MCF 10A (cell line): ENCODE measurements around the gene PTGS1. TPM values are rescaled to one million over a fixed set of nuclear protein-coding genes. Genes with fewer than 3 reads are reported as not detected.

Experiments
- BruUV-seq: library from RNA; stranded (reverse); fragments of 400-500 nt; replicated peaks from 2 replicates; lab custom pipeline; 2021; lab: Mats Ljungman, UMichigan
- CTCF ChIA-PET: fragments of 300-600 bp; sonication (Branson Sonifier 250); formaldehyde crosslinking; extraction: SDS; loops from one replicate; lab custom pipeline; 2021; ENCODE audit warnings: antibody characterized with exemption, inconsistent platforms; lab: Yijun Ruan, JAX
- POLR2A ChIA-PET: fragments of 300-600, 350-650 bp; sonication (Branson Sonifier 250); formaldehyde crosslinking; extraction: SDS; loops from one replicate; lab custom pipeline; 2020; ENCODE audit warnings: antibody characterized with exemption, inconsistent platforms; lab: Yijun Ruan, JAX
- DNase-seq: peaks from one replicate; pipeline ENCODE4 v3.0.0-alpha.2; 2018; ENCODE audit not compliant: unreplicated experiment
- H3K27ac Mint-ChIP-seq: one replicate; pipeline ENCODE4 v1.8.0; 2022; ENCODE audit warnings: mild to moderate bottlenecking, low read depth, mixed read lengths; ENCODE audit not compliant: unreplicated experiment
- H3K27me3 Mint-ChIP-seq: one replicate; pipeline ENCODE4 v1.8.0; 2022; ENCODE audit warnings: mixed read lengths; ENCODE audit not compliant: insufficient read depth, unreplicated experiment
- H3K36me3 Mint-ChIP-seq: one replicate; pipeline ENCODE4 v1.8.0; 2022; ENCODE audit warnings: mild to moderate bottlenecking, moderate library complexity, mixed read lengths; ENCODE audit not compliant: insufficient read depth, unreplicated experiment
- H3K4me1 Mint-ChIP-seq: one replicate; pipeline ENCODE4 v1.8.0; 2022; ENCODE audit warnings: mixed read lengths; ENCODE audit not compliant: insufficient read depth, unreplicated experiment
- H3K4me3 Mint-ChIP-seq: one replicate; pipeline ENCODE4 v1.8.0; 2022; ENCODE audit warnings: mild to moderate bottlenecking, moderate library complexity, mixed read lengths; ENCODE audit not compliant: unreplicated experiment
- H3K9me3 Mint-ChIP-seq: one replicate; pipeline ENCODE4 v1.8.0; 2022; ENCODE audit warnings: mixed read lengths; ENCODE audit not compliant: unreplicated experiment
- CTCF ChIP-seq: fragments of 200-600 bp; IDR thresholded peaks from one replicate; pipeline ENCODE4 v1.8.0; 2022; ENCODE audit warnings: antibody characterized with exemption, mild to moderate bottlenecking; ENCODE audit not compliant: unreplicated experiment
- intact Hi-C: fragments of 100-400 bp; cut with micrococcal nuclease; formaldehyde crosslinking; loops from 2 replicates; pipeline ENCODE4 v1.14.1; 2022
- total RNA-seq: library from RNA; stranded (reverse); gene quantifications from 2 replicates; pipeline ENCODE4 v1.2.3, GENCODE V29; 2022

The PTGS1 gene
- total RNA-seq, 1 experiment from 2014 or later = 0.70 TPM

- Mint-ChIP-seq H3K4me1 (peaks cover 7% of the 10 kb centered on the region), H3K27ac (no peak overlapping the region), H3K27me3 (peaks cover 20% of the 10 kb centered on the region), H3K4me3 (no peak overlapping the region), H3K9me3 (no peaks in the 10 kb centered on the region), H3K36me3 (peaks cover 10% of the 10 kb centered on the region)
- TF ChIP-seq CTCF = no peak
- intact Hi-C loops = no loop called here
- ChIA-PET CTCF (interaction anchor here (1.1 to 1.7 kb wide), 5 partner anchors 9 to 238 kb away, joined by 3 to 6 read pairs (median 3); no protein-coding TSS in a partner anchor), POLR2A (interaction anchor here (0.6 to 0.7 kb wide), 2 partner anchors 17 to 713 kb away, joined by 4 read pairs; no protein-coding TSS in a partner anchor)
- no peak for DNase-seq
- BruUV-seq = no TSS peak
Measured at GRCh38 chr9:122336189-122336588, 34.6 kb upstream of the PTGS1 start.

GRCh38 chr9:122336866-122337555 lies 33.8 kb upstream of the PTGS1 start:
- Mint-ChIP-seq H3K9me3 (no peaks in the 10 kb centered on the region), H3K27me3 (peaks cover 20% of the 10 kb centered on the region), H3K4me1 (peaks cover 7% of the 10 kb centered on the region), H3K27ac (no peak overlapping the region), H3K36me3 (peaks cover 4% of the 10 kb centered on the region), H3K4me3 (no peak overlapping the region)
- DNase-seq = no peak
- intact Hi-C loops = no loop called here
- TF ChIP-seq CTCF = no peak
- no TSS peak for BruUV-seq
- ChIA-PET CTCF (interaction anchor here (1.1 to 4.0 kb wide), 6 partner anchors 9 to 239 kb away, joined by 3 to 25 read pairs (median 4); no protein-coding TSS in a partner anchor), POLR2A (interaction anchor here (0.7 kb wide), 1 partner anchor 14 kb away, joined by 3 read pairs; no protein-coding TSS in a partner anchor)

- H3K4me3 Mint-ChIP-seq = no peak overlapping the region
- intact Hi-C loops = no loop called here
- peaks cover 20% of the 10 kb centered on the region for H3K27me3 Mint-ChIP-seq
- peaks cover 7% of the 10 kb centered on the region for H3K4me1 Mint-ChIP-seq
- no peaks in the 10 kb centered on the region for H3K9me3 Mint-ChIP-seq
- no peak for TF ChIP-seq CTCF
- no peak overlapping the region for H3K27ac Mint-ChIP-seq
- no TSS peak for BruUV-seq
- ChIA-PET POLR2A (interaction anchor here (0.7 kb wide), 1 partner anchor 13 kb away, joined by 3 read pairs; no protein-coding TSS in a partner anchor), CTCF (interaction anchor here (1.1 to 18.2 kb wide), 7 partner anchors 8 to 239 kb away, joined by 3 to 473 read pairs (median 5); no protein-coding TSS in a partner anchor)
- DNase-seq = no peak
- peaks cover 4% of the 10 kb centered on the region for H3K36me3 Mint-ChIP-seq
Measured at GRCh38 chr9:122337556-122337929, 33.3 kb upstream of the PTGS1 start.

GRCh38 chr9:122338536-122338935 lies 32.3 kb upstream of the PTGS1 start:
- H3K27me3 Mint-ChIP-seq = peaks cover 20% of the 10 kb centered on the region
- intact Hi-C loops = no loop called here
- no peak for DNase-seq
- H3K9me3 Mint-ChIP-seq = no peaks in the 10 kb centered on the region
- ChIA-PET POLR2A (interaction anchor here (1.3 to 1.6 kb wide), 3 partner anchors 11 to 73 kb away, joined by 3 to 6 read pairs (median 3); partner anchors contain the start of genes MRRF and RBM18), CTCF (interaction anchor here (0.5 to 18.2 kb wide), 7 partner anchors 12 to 609 kb away, joined by 3 to 473 read pairs (median 3); no protein-coding TSS in a partner anchor)
- no peak overlapping the region for H3K4me3 Mint-ChIP-seq
- peaks cover 7% of the 10 kb centered on the region for H3K4me1 Mint-ChIP-seq
- H3K27ac Mint-ChIP-seq = no peak overlapping the region
- TF ChIP-seq CTCF = no peak
- H3K36me3 Mint-ChIP-seq = peaks cover 4% of the 10 kb centered on the region
- BruUV-seq = no TSS peak
